ENCODE results near the gene C1QL4.
A peak's percentile ranks its signal among the peaks of the same experiment; 100 is the strongest.

C1QL4 gene

DNA sequence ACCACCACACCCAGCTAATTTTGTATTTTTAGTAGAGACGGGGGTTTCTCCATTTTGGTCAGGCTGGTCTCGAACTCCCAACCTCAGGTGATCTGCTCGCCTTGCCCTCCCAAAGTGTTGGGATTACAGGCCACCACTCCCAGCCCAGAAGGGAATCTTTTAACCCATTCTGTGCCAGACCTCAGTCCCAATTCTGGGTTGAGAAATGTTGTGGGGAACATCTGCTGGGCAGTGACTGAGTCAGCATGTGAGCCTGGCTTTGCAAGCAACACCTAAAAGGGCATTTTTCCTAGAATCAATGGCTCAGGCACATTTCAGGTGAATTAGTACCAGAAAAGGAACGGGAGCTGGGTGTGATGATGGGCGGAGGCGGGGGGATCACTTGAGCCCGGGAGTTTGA, 22.7 kb upstream of the C1QL4 start:
- no peaks in the 10 kb centered on the region for H3K36me3 Mint-ChIP-seq
- H3K27me3 Mint-ChIP-seq, result peaks cover 11 to 36% of the 10 kb centered on the region in 2 donors
- no peak overlapping the region for H3K4me3 Mint-ChIP-seq
- H3K27ac Mint-ChIP-seq, result no peak overlapping the region
- peaks cover 2 to 8% of the 10 kb centered on the region in 2 donors for H3K4me1 Mint-ChIP-seq
- ATAC-seq (replicated peaks) (no peak), DNase-seq (no peak)
- H3K9me3 Mint-ChIP-seq, result no peaks in the 10 kb centered on the region

- DNase-seq (peak; percentile 52), ATAC-seq (replicated peaks) (peak; percentile 92 to 94)
- Mint-ChIP-seq H3K4me3 (no peak overlapping the region), H3K9me3 (no peaks in the 10 kb centered on the region), H3K4me1 (peaks cover 2 to 8% of the 10 kb centered on the region in 2 donors), H3K36me3 (no peaks in the 10 kb centered on the region), H3K27ac (no peak overlapping the region), H3K27me3 (peaks cover 16 to 45% of the 10 kb centered on the region in 2 donors)
These were observed 21.6 kb upstream of the C1QL4 start for GRCh38 chr12:49358483-49359141.

- no peaks in the 10 kb centered on the region for H3K36me3 Mint-ChIP-seq
These were observed 20.2 kb upstream of the C1QL4 start for GRCh38 chr12:49357103-49357678.

DNA sequence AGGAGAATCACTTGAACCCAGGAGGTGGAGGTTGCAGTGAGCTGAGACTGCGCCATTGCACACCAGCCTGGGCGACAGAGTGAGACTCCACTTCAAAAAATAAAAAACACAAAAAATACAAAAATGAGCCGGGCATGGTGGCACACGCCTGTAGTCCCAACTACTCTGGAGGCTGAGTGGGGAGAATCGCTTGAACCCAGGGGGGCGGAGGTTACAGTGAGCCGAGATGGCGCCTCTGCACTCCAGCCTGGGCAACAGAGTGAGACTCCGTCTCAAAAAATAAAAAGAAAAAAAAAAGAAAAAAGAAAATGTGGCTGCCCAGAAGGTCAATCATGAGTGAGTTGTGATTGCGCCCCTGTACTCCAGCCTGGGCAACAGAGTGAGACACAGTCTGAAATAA, 18.9 kb upstream of the C1QL4 start:
- Mint-ChIP-seq H3K36me3 (no peaks in the 10 kb centered on the region), H3K4me1 (peaks cover 2 to 8% of the 10 kb centered on the region in 2 donors), H3K4me3 (no peak overlapping the region), H3K9me3 (no peaks in the 10 kb centered on the region), H3K27me3 (peaks cover 20 to 52% of the 10 kb centered on the region in 2 donors), H3K27ac (no peak overlapping the region)
- DNase-seq (no peak), ATAC-seq (replicated peaks) (no peak)

More at GRCh38 chr12:49357103-49357678, 20.2 kb upstream of the C1QL4 start:
- no peak overlapping the region for H3K4me3 Mint-ChIP-seq
- peaks cover 2 to 8% of the 10 kb centered on the region in 2 donors for H3K4me1 Mint-ChIP-seq
- H3K27ac Mint-ChIP-seq, result no peak overlapping the region
- no peak for ATAC-seq (replicated peaks)
- DNase-seq, result no peak
- H3K27me3 Mint-ChIP-seq, result peaks cover 21 to 53% of the 10 kb centered on the region in 2 donors
- no peaks in the 10 kb centered on the region for H3K9me3 Mint-ChIP-seq

DNA sequence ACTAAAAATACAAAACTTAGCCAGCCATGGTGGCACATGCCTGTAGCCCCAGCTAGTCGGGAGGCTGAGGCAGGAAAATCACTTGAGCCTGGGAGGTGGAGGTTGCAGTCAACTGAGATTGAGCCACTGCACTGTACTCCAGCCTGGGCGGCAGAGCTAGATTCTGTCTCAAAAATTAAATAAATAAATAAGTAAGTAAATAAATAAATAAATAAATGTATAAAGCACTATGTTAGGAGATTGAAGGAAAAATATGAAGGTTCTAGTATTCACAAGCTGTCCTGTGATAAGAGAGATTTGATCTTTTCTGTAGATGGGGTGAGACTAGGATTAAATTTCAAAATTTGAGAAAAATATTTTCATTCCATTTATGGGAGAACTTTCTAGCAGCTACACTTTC, 15.4 kb upstream of the C1QL4 start:
- peaks cover 4 to 12% of the 10 kb centered on the region in 2 donors for H3K4me1 Mint-ChIP-seq
- H3K4me3 Mint-ChIP-seq, result no peak overlapping the region
- H3K9me3 Mint-ChIP-seq, result no peaks in the 10 kb centered on the region
- no peaks in the 10 kb centered on the region for H3K36me3 Mint-ChIP-seq
- ATAC-seq (replicated peaks) (no peak), DNase-seq (no peak)
- H3K27ac Mint-ChIP-seq, result no peak overlapping the region
- H3K27me3 Mint-ChIP-seq, result peaks cover 43 to 61% of the 10 kb centered on the region in 2 donors

DNA sequence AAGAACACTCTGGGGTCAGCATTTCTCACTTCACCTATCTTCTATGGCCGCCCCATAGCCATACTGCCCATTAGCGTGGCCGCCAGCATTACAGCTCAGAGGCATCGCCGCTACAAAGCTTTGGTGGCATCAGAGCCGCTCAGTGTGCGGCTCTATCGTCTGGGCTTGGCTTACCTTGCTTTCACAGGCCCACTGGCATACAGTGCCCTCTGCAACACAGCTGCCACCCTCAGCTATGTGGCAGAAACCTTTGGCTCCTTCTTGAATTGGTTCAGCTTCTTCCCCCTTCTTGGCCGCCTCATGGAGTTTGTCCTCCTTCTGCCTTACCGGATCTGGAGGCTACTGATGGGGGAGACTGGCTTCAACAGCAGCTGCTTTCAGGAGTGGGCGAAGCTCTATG, 12.3 kb upstream of the C1QL4 start:
- H3K4me3 Mint-ChIP-seq, result no peak overlapping the region
- no peaks in the 10 kb centered on the region for H3K36me3 Mint-ChIP-seq
- H3K9me3 Mint-ChIP-seq, result no peaks in the 10 kb centered on the region
- no peak overlapping the region for H3K27ac Mint-ChIP-seq
- H3K27me3 Mint-ChIP-seq, result peaks cover 52 to 76% of the 10 kb centered on the region in 2 donors
- no peak for ATAC-seq (replicated peaks)
- DNase-seq, result no peak
- H3K4me1 Mint-ChIP-seq, result peaks cover 20 to 41% of the 10 kb centered on the region in 2 donors

GRCh38 chr12:49348781-49349180, 11.8 kb upstream of the C1QL4 start:
- Mint-ChIP-seq H3K9me3 (no peaks in the 10 kb centered on the region), H3K27ac (no peak overlapping the region), H3K4me3 (no peak overlapping the region), H3K4me1 (peaks cover 24 to 46% of the 10 kb centered on the region in 2 donors), H3K36me3 (no peaks in the 10 kb centered on the region), H3K27me3 (peaks cover 51 to 76% of the 10 kb centered on the region in 2 donors)
- ATAC-seq (replicated peaks), result no peak
- DNase-seq, result no peak

- Mint-ChIP-seq H3K4me3 (peak overlapping the region; percentile 80 to 89), H3K4me1 (peaks cover 31 to 59% of the 10 kb centered on the region in 2 donors), H3K27me3 (peaks cover 53 to 82% of the 10 kb centered on the region in 2 donors), H3K36me3 (no peaks in the 10 kb centered on the region), H3K9me3 (no peaks in the 10 kb centered on the region), H3K27ac (peak overlapping the region; percentile 54)
- ATAC-seq (replicated peaks) (peak; percentile 79 to 80), DNase-seq (peak; percentile 57)
These were observed 10.6 kb upstream of the C1QL4 start for GRCh38 chr12:49347311-49348193.

DNA sequence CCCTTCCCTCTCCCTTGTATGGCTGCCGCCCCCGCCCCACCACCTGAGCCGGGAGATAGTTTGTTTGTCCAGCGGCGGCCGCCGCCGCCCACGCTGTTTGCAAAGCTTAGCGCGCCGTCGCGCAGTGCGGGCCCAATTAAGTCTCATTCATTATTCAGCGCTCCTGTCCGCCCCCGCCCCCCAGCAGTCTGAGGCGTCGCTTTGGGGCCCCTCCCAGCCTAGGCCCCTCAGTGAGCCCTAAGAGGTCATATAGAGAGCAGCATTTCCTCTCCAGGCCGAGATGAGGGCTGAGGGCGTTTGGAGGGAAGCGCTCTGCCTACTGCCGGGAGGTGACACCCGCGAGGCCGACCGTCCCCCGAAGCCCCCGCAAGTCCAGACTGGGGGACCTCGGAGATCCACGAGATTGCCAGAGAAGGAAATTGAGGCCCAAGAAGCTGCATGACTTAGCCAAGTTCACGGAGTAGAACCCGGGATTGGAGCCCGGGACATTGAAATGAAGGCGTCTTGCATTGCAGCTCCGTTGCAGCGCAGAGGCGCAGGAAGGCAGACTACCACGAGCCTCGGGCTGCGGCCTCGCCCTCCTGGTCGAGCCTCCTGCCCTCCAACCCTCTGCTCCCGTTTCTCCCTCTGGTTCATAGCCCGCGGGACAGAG, 9.8 kb upstream of the C1QL4 start, which contains the start of gene DNAJC22:
Gene DNAJC22 (plus strand): TSS at position 230 of the 652 bp plus-strand sequence. CDS start 1,985 bp downstream, outside the sequence.
- Mint-ChIP-seq H3K9me3 (no peaks in the 10 kb centered on the region), H3K27ac (peak within 1 kb of the TSS; percentile 77), H3K4me1 (peaks cover 32 to 62% of the 10 kb centered on the region in 2 donors), H3K27me3 (peaks cover 53 to 83% of the 10 kb centered on the region in 2 donors), H3K36me3 (no peaks in the 10 kb centered on the region), H3K4me3 (peak within 1 kb of the TSS; percentile 80 to 89)
- DNase-seq (no peak), ATAC-seq (replicated peaks) (peak in 1 of 2 donors; percentile 11)

DNA sequence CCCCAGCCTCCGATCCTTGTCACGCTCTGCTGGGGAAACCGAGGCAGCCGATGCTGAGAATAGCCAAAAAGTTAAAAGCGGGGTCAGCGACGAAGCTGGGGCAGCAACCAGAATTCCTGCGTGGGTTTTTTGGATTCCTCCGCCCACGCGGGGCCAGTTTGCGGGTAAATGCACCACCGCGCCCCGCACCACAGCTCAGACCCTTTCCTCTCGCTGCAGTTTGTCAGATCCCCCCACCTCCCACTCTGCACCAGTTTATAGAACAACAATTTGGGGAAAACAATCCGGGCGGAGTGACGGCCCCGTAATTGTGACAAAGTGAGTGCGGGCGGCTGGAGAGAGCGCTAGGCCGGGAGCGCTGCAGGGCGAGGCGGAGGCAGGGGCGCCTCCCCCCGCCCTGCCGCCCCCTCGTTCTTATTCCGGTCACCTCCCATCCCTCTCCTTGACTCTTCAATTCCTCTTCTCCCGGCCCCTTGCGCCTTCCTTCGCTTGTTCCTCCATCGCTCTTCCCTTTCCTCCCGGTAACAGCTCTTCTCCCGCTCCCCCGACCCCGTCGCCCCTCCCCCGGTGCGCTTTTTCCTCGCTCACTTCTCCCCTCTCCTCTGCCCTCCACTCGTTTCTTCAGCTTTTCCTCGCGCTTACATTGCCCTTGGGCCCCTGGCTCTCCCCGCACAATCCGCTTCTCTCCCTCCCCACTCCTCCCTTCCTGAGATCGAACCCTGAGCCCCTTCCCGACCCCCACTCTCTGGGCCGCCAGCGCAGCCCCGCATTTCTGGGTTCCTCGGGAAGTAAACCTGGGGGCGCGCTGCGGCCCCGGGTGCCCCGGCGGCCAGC, 9.1 kb upstream of the C1QL4 start:
- H3K4me1 Mint-ChIP-seq, result peaks cover 32 to 62% of the 10 kb centered on the region in 2 donors
- no peaks in the 10 kb centered on the region for H3K36me3 Mint-ChIP-seq
- no peaks in the 10 kb centered on the region for H3K9me3 Mint-ChIP-seq
- H3K27ac Mint-ChIP-seq, result peak overlapping the region; percentile 77
- peaks cover 53 to 87% of the 10 kb centered on the region in 2 donors for H3K27me3 Mint-ChIP-seq
- H3K4me3 Mint-ChIP-seq, result peak overlapping the region; percentile 80 to 89
- no peak for ATAC-seq (replicated peaks)
- DNase-seq, result no peak

GRCh38 chr12:49345051-49345824, 8.2 kb upstream of the C1QL4 start:
- Mint-ChIP-seq H3K4me3 (peak overlapping the region; percentile 80 to 89), H3K4me1 (peaks cover 32 to 62% of the 10 kb centered on the region in 2 donors), H3K36me3 (no peaks in the 10 kb centered on the region), H3K27me3 (peaks cover 57 to 88% of the 10 kb centered on the region in 2 donors), H3K9me3 (no peaks in the 10 kb centered on the region), H3K27ac (peak overlapping the region; percentile 52)
- peak; percentile 6 to 19 for ATAC-seq (replicated peaks)
- DNase-seq, result no peak

- Mint-ChIP-seq H3K9me3 (no peaks in the 10 kb centered on the region), H3K27me3 (peaks cover 60 to 94% of the 10 kb centered on the region in 2 donors), H3K4me3 (peak overlapping the region in 1 of 2 donors; percentile 89), H3K36me3 (no peaks in the 10 kb centered on the region), H3K27ac (no peak overlapping the region), H3K4me1 (peaks cover 32 to 62% of the 10 kb centered on the region in 2 donors)
- ATAC-seq (replicated peaks) (no peak), DNase-seq (no peak)
These were observed 7.6 kb upstream of the C1QL4 start for GRCh38 chr12:49344486-49345050.

Data from stimulated activated naive B cell treated with anti-CD40 and anti-IgM and Interleukin-4, amounts not matched to agents 10 μg/mL and 1 μg/mL and 100 μg/mL, for 72 hours (primary cell).